ENCODE results near the gene CELSR1. TPM values are rescaled to one million over a fixed set of nuclear protein-coding genes. Genes with fewer than 3 reads are reported as not detected.

The CELSR1 gene
- polyA plus RNA-seq, 1 experiment = 0.14 TPM

DNA sequence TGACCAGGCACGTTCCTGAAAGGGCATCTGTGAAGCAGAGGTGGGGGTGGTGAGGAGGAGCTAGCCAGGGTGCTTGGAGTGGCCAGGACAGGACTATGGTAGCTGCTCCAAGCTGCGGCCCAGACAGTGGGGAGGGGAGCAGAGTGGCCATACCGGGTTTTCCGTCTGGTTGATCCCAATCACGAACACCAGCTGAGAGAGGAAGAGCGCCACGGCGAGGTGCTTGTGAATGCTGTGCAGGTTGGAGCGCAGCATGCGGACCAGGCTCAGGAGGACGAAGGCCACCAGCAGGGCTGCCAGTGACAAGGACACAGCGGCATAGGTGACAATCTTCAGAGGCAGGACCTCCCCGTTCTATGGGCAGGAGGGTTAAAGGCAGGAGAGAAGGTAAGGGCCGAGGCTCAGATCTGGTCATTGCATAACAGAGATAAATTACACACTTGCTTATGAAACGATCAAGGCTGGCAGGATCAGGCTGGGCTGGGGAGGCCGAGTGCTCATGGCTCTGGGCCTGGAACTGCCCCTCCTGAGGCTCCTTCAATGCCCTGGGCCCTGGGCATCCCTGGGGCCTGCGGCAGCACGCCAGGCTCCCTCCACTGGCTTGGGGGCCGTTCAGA lies 160.4 kb downstream of the CELSR1 start:
- no peak overlapping the region for H3K27ac ChIP-seq (ENCODE audit: low read depth, low read length)
- TF ChIP-seq, protein P1, sequence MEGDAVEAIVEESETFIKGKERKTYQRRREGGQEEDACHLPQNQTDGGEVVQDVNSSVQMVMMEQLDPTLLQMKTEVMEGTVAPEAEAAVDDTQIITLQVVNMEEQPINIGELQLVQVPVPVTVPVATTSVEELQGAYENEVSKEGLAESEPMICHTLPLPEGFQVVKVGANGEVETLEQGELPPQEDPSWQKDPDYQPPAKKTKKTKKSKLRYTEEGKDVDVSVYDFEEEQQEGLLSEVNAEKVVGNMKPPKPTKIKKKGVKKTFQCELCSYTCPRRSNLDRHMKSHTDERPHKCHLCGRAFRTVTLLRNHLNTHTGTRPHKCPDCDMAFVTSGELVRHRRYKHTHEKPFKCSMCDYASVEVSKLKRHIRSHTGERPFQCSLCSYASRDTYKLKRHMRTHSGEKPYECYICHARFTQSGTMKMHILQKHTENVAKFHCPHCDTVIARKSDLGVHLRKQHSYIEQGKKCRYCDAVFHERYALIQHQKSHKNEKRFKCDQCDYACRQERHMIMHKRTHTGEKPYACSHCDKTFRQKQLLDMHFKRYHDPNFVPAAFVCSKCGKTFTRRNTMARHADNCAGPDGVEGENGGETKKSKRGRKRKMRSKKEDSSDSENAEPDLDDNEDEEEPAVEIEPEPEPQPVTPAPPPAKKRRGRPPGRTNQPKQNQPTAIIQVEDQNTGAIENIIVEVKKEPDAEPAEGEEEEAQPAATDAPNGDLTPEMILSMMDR (IDR thresholded peaks at IDR 0.05; ENCODE audit: low read depth, low read length) = no peak
- ChIA-PET POLR2A (no interaction called here), CTCF (interaction anchor here (1.7 kb wide), 1 partner anchor 9 kb away, joined by 6 read pairs; no protein-coding TSS in a partner anchor)
- peaks cover 8% of the 10 kb centered on the region for H3K27me3 ChIP-seq (ENCODE audit: control insufficient read depth, insufficient read depth, low read length)
- peaks cover 26% of the 10 kb centered on the region for H3K9me3 ChIP-seq (ENCODE audit: control insufficient read depth, insufficient read depth, low read length)
- H3K4me3 ChIP-seq (ENCODE audit: low read depth, low read length) = no peak overlapping the region
- no peak for DNase-seq (ENCODE audit: low read depth, low spot score)

DNA sequence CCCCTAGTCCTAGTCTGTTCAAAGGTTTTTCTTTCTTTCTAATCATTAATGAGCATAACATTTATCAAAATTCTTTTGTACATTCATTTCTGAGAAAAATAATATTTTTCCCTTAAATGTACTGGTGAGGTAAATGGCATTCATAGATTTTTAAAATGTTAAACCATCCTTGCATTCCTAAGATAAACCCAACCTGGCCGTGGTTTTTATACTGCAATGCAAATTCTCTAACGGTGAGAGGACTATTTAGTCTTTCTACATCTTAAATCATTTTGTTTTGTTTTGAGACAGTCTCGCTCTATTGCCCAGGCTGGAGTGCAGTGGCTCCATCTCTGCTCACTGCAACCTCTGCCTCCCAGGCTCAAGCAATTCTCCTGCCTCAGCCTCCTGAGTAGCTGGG lies 161.3 kb downstream of the CELSR1 start:
- TF ChIP-seq, protein P1 (IDR thresholded peaks at IDR 0.05; ENCODE audit: low read depth, low read length) = no peak
- ChIA-PET CTCF (interaction anchor here (0.6 kb wide), 2 partner anchors 14 to 316 kb away, joined by 4 to 9 read pairs; no protein-coding TSS in a partner anchor), POLR2A (no interaction called here)
- no peak for DNase-seq (ENCODE audit: low read depth, low spot score)
- Histone ChIP-seq H3K4me3 (ENCODE audit: low read depth, low read length) (no peak overlapping the region), H3K27ac (ENCODE audit: low read depth, low read length) (no peak overlapping the region), H3K27me3 (ENCODE audit: control insufficient read depth, insufficient read depth, low read length) (peaks cover 9% of the 10 kb centered on the region), H3K9me3 (ENCODE audit: control insufficient read depth, insufficient read depth, low read length) (peaks cover 26% of the 10 kb centered on the region)

DNA sequence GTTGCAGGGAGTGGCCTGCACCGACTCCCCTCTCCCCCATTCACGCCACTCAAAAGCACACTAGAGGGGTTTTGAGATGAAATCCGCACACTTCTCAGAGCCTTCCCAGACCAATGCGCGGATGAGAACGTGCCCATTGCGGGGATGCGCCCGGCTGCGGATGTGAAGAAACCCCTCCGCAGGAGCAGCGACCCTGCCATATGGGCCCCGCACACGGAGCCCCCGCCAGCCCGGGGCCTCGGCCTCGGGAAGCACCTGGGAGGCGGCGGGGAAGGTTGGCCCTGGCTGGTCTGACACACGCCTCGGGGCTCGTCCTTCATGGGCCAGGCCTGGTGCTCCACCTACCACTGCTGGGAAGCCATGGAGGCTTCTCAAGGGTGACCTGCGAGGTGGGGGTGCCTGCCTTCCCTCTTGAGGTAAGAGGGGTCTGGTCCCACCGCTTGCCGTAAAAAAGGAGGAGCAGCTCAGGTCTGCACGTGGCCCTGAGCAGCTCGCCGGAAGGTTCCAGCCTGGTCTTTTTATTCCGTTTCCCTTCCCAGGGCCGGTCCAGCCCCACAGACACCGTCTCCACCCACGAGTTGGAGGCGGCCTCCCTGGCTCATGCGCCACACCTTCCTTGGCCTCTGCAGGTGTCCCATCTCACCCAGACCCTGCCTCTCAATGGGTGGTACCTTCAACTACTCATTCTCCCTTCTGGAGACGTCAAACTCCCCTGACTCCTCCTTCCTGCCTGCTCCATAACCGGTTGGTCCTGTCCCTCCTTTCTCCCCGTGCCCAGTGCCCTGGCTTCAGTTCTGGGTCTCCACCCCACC lies 162.6 kb downstream of the CELSR1 start:
- ChIA-PET POLR2A (no interaction called here), CTCF (no interaction called here)
- no peak overlapping the region for H3K4me3 ChIP-seq (ENCODE audit: low read depth, low read length)
- peaks cover 8% of the 10 kb centered on the region for H3K27me3 ChIP-seq (ENCODE audit: control insufficient read depth, insufficient read depth, low read length)
- DNase-seq (ENCODE audit: low read depth, low spot score) = no peak
- H3K27ac ChIP-seq (ENCODE audit: low read depth, low read length) = no peak overlapping the region
- TF ChIP-seq, protein P1 (IDR thresholded peaks at IDR 0.05; ENCODE audit: low read depth, low read length) = no peak
- H3K9me3 ChIP-seq (ENCODE audit: control insufficient read depth, insufficient read depth, low read length) = peaks cover 26% of the 10 kb centered on the region

DNA sequence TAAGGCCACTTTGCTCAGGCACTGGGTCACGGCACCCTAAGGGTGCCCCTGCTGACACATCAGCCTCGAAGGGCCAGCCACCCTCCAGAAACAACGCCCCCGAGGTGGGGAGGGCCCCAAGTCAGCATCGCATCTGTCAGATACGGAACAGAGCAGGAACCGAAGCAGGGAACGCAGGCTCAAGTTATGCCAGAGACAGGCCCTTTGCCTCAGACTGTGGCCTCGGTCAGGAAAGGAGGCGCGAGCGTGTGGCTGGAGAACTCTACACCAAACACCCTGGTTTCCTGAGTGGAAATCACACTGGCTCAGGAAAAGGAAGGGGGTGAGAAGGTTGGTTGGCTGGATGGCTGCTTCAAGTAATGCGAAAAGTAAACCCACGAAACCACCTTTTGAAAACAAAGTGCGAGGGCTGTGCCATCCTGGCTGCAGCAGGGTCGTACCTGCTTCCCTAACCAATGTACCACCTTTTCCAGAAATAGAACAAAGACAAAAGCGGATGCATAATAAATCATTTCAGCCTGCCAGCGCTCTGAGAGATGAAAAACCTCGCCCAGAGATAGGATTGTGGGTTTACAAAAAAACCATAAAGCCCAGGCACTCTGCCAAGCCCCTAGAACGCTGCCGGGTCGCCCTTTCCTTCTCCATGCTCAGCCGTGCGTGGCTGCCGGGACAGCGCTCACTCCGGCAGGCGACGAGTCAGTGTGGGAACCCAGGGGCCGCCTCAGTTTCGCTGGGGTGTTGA lies 163.3 kb downstream of the CELSR1 start:
- Histone ChIP-seq H3K27ac (ENCODE audit: low read depth, low read length) (no peak overlapping the region), H3K4me3 (ENCODE audit: low read depth, low read length) (no peak overlapping the region), H3K9me3 (ENCODE audit: control insufficient read depth, insufficient read depth, low read length) (peaks cover 26% of the 10 kb centered on the region), H3K27me3 (ENCODE audit: control insufficient read depth, insufficient read depth, low read length) (peaks cover 8% of the 10 kb centered on the region)
- TF ChIP-seq, protein P1 (IDR thresholded peaks at IDR 0.05; ENCODE audit: low read depth, low read length) = no peak
- DNase-seq (ENCODE audit: low read depth, low spot score) = no peak
- POLR2A ChIA-PET = no interaction called here
- CTCF ChIA-PET = no interaction called here

All from AG04450 (cell line).